Urinary bladder (tissue), 4 donors: ENCODE results near the gene SYDE2. TPM values are rescaled to one million over a fixed set of nuclear protein-coding genes. Genes with fewer than 3 reads are reported as not detected.

ENCODE experiments used
- DNase-seq: peaks from one replicate; pipeline ENCODE4 v3.0.0-alpha.2; 2015; ENCODE audit errors: extremely low spot score
- H3K27ac ChIP-seq: one replicate; pipeline ENCODE4 v1.5.1; 2013; ENCODE audit warnings: low read depth, mild to moderate bottlenecking, moderate library complexity
- H3K36me3 ChIP-seq: one replicate; pipeline ENCODE4 v1.6.1; 2013; ENCODE audit warnings: mild to moderate bottlenecking, moderate library complexity; ENCODE audit not compliant: insufficient read depth
- H3K4me1 ChIP-seq: one replicate; pipeline ENCODE4 v1.6.1; 2013; ENCODE audit warnings: mild to moderate bottlenecking, moderate library complexity; ENCODE audit not compliant: insufficient read depth
- H3K4me3 ChIP-seq: one replicate; pipeline ENCODE4 v1.5.1; 2013; ENCODE audit warnings: low read depth, low read length
- WGBS: extraction: QIAGEN DNeasy Blood & Tissue Kit; methylation state at CpG from one replicate; pipeline ENCODE4 v1.1.7; 2013; 5-methylcytosine and 5-hydroxymethylcytosine counted together
- polyA plus RNA-seq: library from polyadenylated mRNA; stranded (reverse); fragments of 200-250 nt; gene quantifications from one replicate; pipeline ENCODE4 v1.2.3, GENCODE V29; 2013
- total RNA-seq: library from RNA; depleted of rRNA; stranded (reverse); fragments of >200 nt; gene quantifications from one replicate; pipeline ENCODE4 v1.2.3, GENCODE V29; 2014
- donor health status: healthy with polysubstance abuse.
- donor health status: healthy.

The SYDE2 gene
- total and polyA plus RNA-seq, 2 donors, result 6.7 to 54.0 TPM

GRCh38 chr1:85224734-85225623 lies 24.2 kb upstream of the SYDE2 start:
- Histone ChIP-seq H3K27ac (no peak overlapping the region), H3K4me3 (no peak overlapping the region), H3K36me3 (no peaks in the 10 kb centered on the region), H3K4me1 (no peaks in the 10 kb centered on the region)
- DNase-seq, result peak; percentile 80
- WGBS, result 40% methylated on average over 3 of the region's 3 CpGs

GRCh38 chr1:85224295-85224694 lies 23.5 kb upstream of the SYDE2 start:
- H3K4me1 ChIP-seq, result no peaks in the 10 kb centered on the region
- no peak overlapping the region for H3K27ac ChIP-seq
- no peak overlapping the region for H3K4me3 ChIP-seq
- no peaks in the 10 kb centered on the region for H3K36me3 ChIP-seq
- no peak for DNase-seq

GRCh38 chr1:85223334-85223733 lies 22.5 kb upstream of the SYDE2 start:
- Histone ChIP-seq H3K27ac (no peak overlapping the region), H3K36me3 (no peaks in the 10 kb centered on the region), H3K4me1 (no peaks in the 10 kb centered on the region), H3K4me3 (no peak overlapping the region)
- DNase-seq, result no peak
- 75% methylated on average over 5 of the region's 5 CpGs for WGBS

- Histone ChIP-seq H3K4me3 (no peak overlapping the region), H3K27ac (no peak overlapping the region), H3K36me3 (no peaks in the 10 kb centered on the region), H3K4me1 (no peaks in the 10 kb centered on the region)
- DNase-seq, result no peak
- WGBS, result 14% methylated on average over 7 of the region's 7 CpGs
Observed at GRCh38 chr1:85220756-85221201, 20.0 kb upstream of the SYDE2 start.

- Histone ChIP-seq H3K27ac (no peak overlapping the region), H3K4me3 (no peak overlapping the region), H3K4me1 (no peaks in the 10 kb centered on the region), H3K36me3 (no peaks in the 10 kb centered on the region)
- 69% methylated on average over 2 of the region's 2 CpGs for WGBS
- DNase-seq, result no peak
Observed at GRCh38 chr1:85219853-85220610, 19.2 kb upstream of the SYDE2 start.

GRCh38 chr1:85216697-85217096 lies 15.9 kb upstream of the SYDE2 start:
- H3K36me3 ChIP-seq, result no peaks in the 10 kb centered on the region
- no peak overlapping the region for H3K4me3 ChIP-seq
- DNase-seq, result no peak
- H3K27ac ChIP-seq, result no peak overlapping the region
- no peaks in the 10 kb centered on the region for H3K4me1 ChIP-seq

- Histone ChIP-seq H3K27ac (no peak overlapping the region), H3K36me3 (no peaks in the 10 kb centered on the region), H3K4me1 (no peaks in the 10 kb centered on the region), H3K4me3 (no peak overlapping the region)
- no peak for DNase-seq
- 42% methylated on average over 5 of the region's 5 CpGs for whole genome bisulfite sequencing
Observed at GRCh38 chr1:85214654-85215053, 13.8 kb upstream of the SYDE2 start.

GRCh38 chr1:85208488-85208887 lies 7.7 kb upstream of the SYDE2 start:
- no peak overlapping the region for H3K27ac ChIP-seq
- no peaks in the 10 kb centered on the region for H3K4me1 ChIP-seq
- H3K36me3 ChIP-seq, result no peaks in the 10 kb centered on the region

GRCh38 chr1:85203573-85204171 lies 2.9 kb upstream of the SYDE2 start:
- no peak overlapping the region for H3K27ac ChIP-seq
- no peak overlapping the region for H3K4me3 ChIP-seq
- H3K4me1 ChIP-seq, result no peaks in the 10 kb centered on the region
- no peaks in the 10 kb centered on the region for H3K36me3 ChIP-seq
- DNase-seq, result no peak
- WGBS, result 51% methylated on average over 2 of the region's 2 CpGs

More at GRCh38 chr1:85208488-85208887, 7.7 kb upstream of the SYDE2 start:
- no peak overlapping the region for H3K4me3 ChIP-seq
- WGBS, result 70% methylated on average over 2 of the region's 2 CpGs
- no peak for DNase-seq

- DNase-seq, result no peak
- Histone ChIP-seq H3K27ac (no peak overlapping the region), H3K4me3 (no peak overlapping the region), H3K36me3 (no peaks in the 10 kb centered on the region), H3K4me1 (no peaks in the 10 kb centered on the region)
- WGBS, result 78% methylated on average over 2 of the region's 2 CpGs
Observed at GRCh38 chr1:85202864-85203255, 2.0 kb upstream of the SYDE2 start.

- WGBS, result 10% methylated on average over 14 of the region's 14 CpGs
- DNase-seq, result no peak
- Histone ChIP-seq H3K4me1 (no peaks in the 10 kb centered on the region), H3K27ac (peak overlapping the region; percentile 99), H3K4me3 (peak overlapping the region; percentile 61), H3K36me3 (no peaks in the 10 kb centered on the region)
Observed at GRCh38 chr1:85202092-85202863, 1.5 kb upstream of the SYDE2 start.

GRCh38 chr1:85201340-85202091 lies 700 bp upstream of the SYDE2 start:
- no peak for DNase-seq

More at GRCh38 chr1:85201340-85202091, 700 bp upstream of the SYDE2 start:
- no peaks in the 10 kb centered on the region for H3K36me3 ChIP-seq
- peak overlapping the region; percentile 99 for H3K27ac ChIP-seq
- no peaks in the 10 kb centered on the region for H3K4me1 ChIP-seq
- under 1% methylated on average over 81 of the region's 81 CpGs for WGBS
- peak overlapping the region; percentile 61 for H3K4me3 ChIP-seq
